Measurements from ENCODE around the gene TMEM156.

TMEM156 gene

GRCh38 chr4:38930204-38930603 lies 102.0 kb downstream of the TMEM156 start:
- TF ChIP-seq CTCF (IDR thresholded peaks at IDR 0.05), result no peak
- Histone ChIP-seq H3K4me3 (ENCODE audit: low read depth in 1 of 2, low read length in 1 of 2) (no peak overlapping the region), H3K27ac (no peak overlapping the region), H3K27me3 (no peaks in the 10 kb centered on the region), H3K4me1 (ENCODE audit: control insufficient read depth in 1 of 2, insufficient read depth in 1 of 2, low read depth in 1 of 2, low read length in 1 of 2) (no peaks in the 10 kb centered on the region), H3K36me3 (peaks cover 6% of the 10 kb centered on the region), H3K9me3 (no peaks in the 10 kb centered on the region)

DNA sequence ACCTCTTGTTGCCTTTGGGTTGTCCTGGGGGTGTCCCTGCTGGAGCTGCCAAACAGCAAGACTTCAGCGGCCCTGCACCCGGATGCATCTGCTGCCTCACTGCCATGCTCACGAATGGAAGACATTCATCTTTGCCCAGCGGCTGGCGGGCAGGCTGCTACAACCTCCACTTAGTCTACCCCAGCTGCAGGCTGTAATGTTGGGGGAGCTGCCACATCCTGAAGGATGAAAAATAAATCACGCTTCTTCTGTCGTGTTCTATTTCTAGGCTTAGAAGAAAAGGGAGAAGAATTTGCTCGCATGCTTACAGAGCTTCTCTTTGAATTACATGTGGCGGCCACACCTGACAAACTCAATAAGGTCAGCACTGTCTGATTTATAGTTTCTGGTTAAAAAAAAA lies 103.2 kb downstream of the TMEM156 start:
- Histone ChIP-seq H3K4me1 (ENCODE audit: control insufficient read depth in 1 of 2, insufficient read depth in 1 of 2, low read depth in 1 of 2, low read length in 1 of 2) (no peaks in the 10 kb centered on the region), H3K4me3 (ENCODE audit: low read depth in 1 of 2, low read length in 1 of 2) (no peak overlapping the region), H3K9me3 (no peaks in the 10 kb centered on the region), H3K36me3 (peaks cover 6% of the 10 kb centered on the region), H3K27ac (no peak overlapping the region), H3K27me3 (no peaks in the 10 kb centered on the region)
- TF ChIP-seq CTCF (IDR thresholded peaks at IDR 0.05), result no peak

- Histone ChIP-seq H3K4me1 (ENCODE audit: control insufficient read depth in 1 of 2, insufficient read depth in 1 of 2, low read depth in 1 of 2, low read length in 1 of 2) (no peaks in the 10 kb centered on the region), H3K36me3 (peaks cover 4% of the 10 kb centered on the region), H3K27ac (no peak overlapping the region)
Observed at GRCh38 chr4:38928568-38928967, 103.6 kb downstream of the TMEM156 start.

DNA sequence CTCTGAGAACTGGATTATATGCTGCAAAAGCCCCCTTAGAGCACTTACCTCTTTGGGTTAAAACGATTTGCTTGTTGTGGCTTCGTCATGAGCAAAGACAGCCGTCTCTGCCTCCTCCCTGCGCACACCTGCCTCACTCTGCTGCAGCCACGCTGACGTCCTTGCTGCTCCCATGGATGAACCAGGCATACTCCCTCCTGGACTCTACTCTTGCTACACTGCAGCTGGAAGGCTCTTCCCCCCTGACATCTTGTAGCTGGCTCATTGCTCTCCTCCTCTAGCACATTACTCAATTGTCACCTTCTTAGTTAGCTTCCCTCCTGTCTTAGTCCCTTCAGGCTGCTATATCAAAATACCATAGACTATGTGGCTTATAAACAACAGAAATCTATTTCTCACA lies 105.3 kb downstream of the TMEM156 start:
- TF ChIP-seq CTCF (IDR thresholded peaks at IDR 0.05), result no peak

More at GRCh38 chr4:38928568-38928967, 103.6 kb downstream of the TMEM156 start:
- Histone ChIP-seq H3K27me3 (no peaks in the 10 kb centered on the region), H3K9me3 (no peaks in the 10 kb centered on the region), H3K4me3 (ENCODE audit: low read depth in 1 of 2, low read length in 1 of 2) (no peak overlapping the region)
- TF ChIP-seq CTCF (IDR thresholded peaks at IDR 0.05), result no peak

DNA sequence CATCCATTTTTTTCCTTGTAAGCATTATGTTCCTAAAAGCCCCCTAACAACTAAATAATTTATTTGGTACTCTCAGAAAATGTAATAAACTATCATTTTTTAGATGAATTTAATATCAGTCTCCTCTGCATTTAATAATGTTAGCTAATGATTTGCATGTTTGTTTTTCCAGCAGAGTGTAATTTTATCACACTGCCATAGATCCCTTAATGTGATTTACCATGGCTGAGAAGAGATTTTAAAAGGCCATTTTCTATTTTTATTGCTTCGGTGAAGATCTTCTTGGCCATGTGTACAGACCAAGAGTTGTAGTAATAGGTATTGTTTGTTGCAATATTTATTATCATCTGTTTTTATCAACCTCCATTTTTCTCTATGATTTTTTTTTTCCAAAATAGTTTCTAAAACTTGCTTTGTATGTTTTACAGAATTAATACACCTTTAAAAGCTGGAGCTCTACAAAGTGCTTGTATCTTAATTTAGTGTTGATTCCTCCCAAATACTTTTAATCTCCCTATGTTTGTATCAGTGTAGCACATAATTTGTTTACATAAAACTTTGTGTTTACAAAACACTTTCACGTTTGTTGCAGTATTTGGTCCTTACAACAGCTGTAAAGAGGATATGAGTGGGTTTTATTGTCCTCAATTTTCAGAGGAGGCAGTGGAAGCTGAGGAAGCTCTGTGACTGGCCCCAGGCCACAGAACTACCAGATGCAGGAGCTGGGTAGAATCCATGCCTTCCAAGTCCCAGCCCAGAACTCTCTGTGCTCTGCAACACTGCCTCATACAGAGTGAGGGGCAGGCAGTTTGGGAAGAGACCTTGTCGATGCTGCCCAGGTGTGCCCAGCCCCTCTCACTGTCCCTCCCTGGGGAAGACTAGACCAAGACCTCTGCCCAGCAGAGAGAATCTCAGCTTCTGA lies 106.5 kb downstream of the TMEM156 start:
- Histone ChIP-seq H3K27me3 (no peaks in the 10 kb centered on the region), H3K4me1 (ENCODE audit: control insufficient read depth in 1 of 2, insufficient read depth in 1 of 2, low read depth in 1 of 2, low read length in 1 of 2) (peaks cover 16 to 22% of the 10 kb centered on the region in 2 experiments), H3K4me3 (ENCODE audit: low read depth in 1 of 2, low read length in 1 of 2) (no peak overlapping the region), H3K9me3 (no peaks in the 10 kb centered on the region), H3K36me3 (no peaks in the 10 kb centered on the region), H3K27ac (no peak overlapping the region)
- no peak for TF ChIP-seq CTCF (IDR thresholded peaks at IDR 0.05)

More for the DNA sequence above, 105.3 kb downstream of the TMEM156 start:
- Histone ChIP-seq H3K9me3 (no peaks in the 10 kb centered on the region), H3K4me1 (ENCODE audit: control insufficient read depth in 1 of 2, insufficient read depth in 1 of 2, low read depth in 1 of 2, low read length in 1 of 2) (peaks cover 4 to 10% of the 10 kb centered on the region in 2 experiments), H3K36me3 (no peaks in the 10 kb centered on the region), H3K27ac (no peak overlapping the region), H3K27me3 (no peaks in the 10 kb centered on the region), H3K4me3 (ENCODE audit: low read depth in 1 of 2, low read length in 1 of 2) (no peak overlapping the region)
